Uterus (tissue), 2 donors: ENCODE measurements around the gene CCDC148.

Experiments used
- CTCF ChIP-seq, 4 experiments: fragments of 200-600 bp in 2 of 4; fragments of 450-650 bp in 2 of 4; sonication (generic) in 2 of 4; IDR thresholded peaks; one replicate each; pipeline ENCODE4 v1.5.1; 2016 to 2019; ENCODE audit warnings: antibody characterized with exemption in 4 of 4, mild to moderate bottlenecking in 2 of 4, moderate library complexity in 1 of 4
- POLR2A ChIP-seq, 2 donors: fragments of 450-650 bp; IDR thresholded peaks; one replicate each; pipeline ENCODE4 v1.6.1; 2016; ENCODE audit warnings: antibody characterized with exemption in 2 of 2, mild to moderate bottlenecking in 1 of 2, moderate library complexity in 1 of 2

- TF ChIP-seq POLR2A (IDR thresholded peaks at IDR 0.05) (no peak), CTCF (IDR thresholded peaks at IDR 0.05) (no peak)
These were observed 222.1 kb downstream of the CCDC148 start for GRCh38 chr2:158234497-158234896.
